NCI-H2029 (cell line): ENCODE results near the gene IL15.
A peak's percentile ranks its signal among the peaks of the same experiment; 100 is the strongest.
"Not testable (repeated sequence)": the region's sequence is repeated elsewhere in the genome, so short reads cannot be mapped to it uniquely, and the experiment has no call there.

Experiments used
- DNase-seq: peaks from one replicate; lab custom pipeline; 2025; lab: John Stamatoyannopoulos, UW

Gene IL15

GRCh38 chr4:141636082-141636770, at the start of gene IL15:
Gene IL15, plus strand, starts transcription at chr4:141636583. Its CDS starts 82,882 bp downstream, at chr4:141719465.
- peak; percentile 68 for DNase-seq

GRCh38 chr4:141587897-141588296, 48.5 kb upstream of the IL15 start:
- DNase-seq = no peak

- no peak for DNase-seq
Measured at GRCh38 chr4:141595531-141595930, 40.9 kb upstream of the IL15 start.

GRCh38 chr4:141599853-141600252, 36.5 kb upstream of the IL15 start:
- no peak for DNase-seq

GRCh38 chr4:141604683-141605082, 31.7 kb upstream of the IL15 start:
- not testable (repeated sequence) for DNase-seq

- DNase-seq = no peak
Measured at GRCh38 chr4:141605425-141605856, 30.9 kb upstream of the IL15 start.

- no peak for DNase-seq
Measured at GRCh38 chr4:141609243-141609642, 27.1 kb upstream of the IL15 start.

- no peak for DNase-seq
Measured at GRCh38 chr4:141610365-141610764, 26.0 kb upstream of the IL15 start.

- no peak for DNase-seq
Measured at GRCh38 chr4:141614878-141615586, 21.4 kb upstream of the IL15 start.

GRCh38 chr4:141615587-141615918, 20.8 kb upstream of the IL15 start:
- not testable (repeated sequence) for DNase-seq

GRCh38 chr4:141620715-141621114, 15.7 kb upstream of the IL15 start:
- DNase-seq = no peak

GRCh38 chr4:141625023-141625422, 11.4 kb upstream of the IL15 start:
- no peak for DNase-seq

- no peak for DNase-seq
Measured at GRCh38 chr4:141630854-141631253, 5.5 kb upstream of the IL15 start.

- DNase-seq = no peak
Measured at GRCh38 chr4:141635736-141636081, 674 bp upstream of the IL15 start.

GRCh38 chr4:141636771-141637460, 533 bp downstream of the IL15 start:
- DNase-seq = peak; percentile 28

- DNase-seq = no peak
Measured at GRCh38 chr4:141637565-141637964, 1.2 kb downstream of the IL15 start.

- DNase-seq = no peak
Measured at GRCh38 chr4:141638230-141638629, 1.8 kb downstream of the IL15 start.

GRCh38 chr4:141640696-141641095, 4.3 kb downstream of the IL15 start:
- no peak for DNase-seq

GRCh38 chr4:141642063-141642462, 5.7 kb downstream of the IL15 start:
- no peak for DNase-seq

GRCh38 chr4:141642711-141643110, 6.3 kb downstream of the IL15 start:
- DNase-seq = peak; percentile 5

- DNase-seq = no peak
Measured at GRCh38 chr4:141643557-141643956, 7.2 kb downstream of the IL15 start.

- no peak for DNase-seq
Measured at GRCh38 chr4:141645611-141646340, 9.4 kb downstream of the IL15 start.

GRCh38 chr4:141646969-141647368, 10.6 kb downstream of the IL15 start:
- no peak for DNase-seq
